GM18511 (cell line): ENCODE measurements around the gene DENND6A.

Experiments used
- ATAC-seq: cut with Tn5 transposase; IDR thresholded peaks from one replicate; pipeline ENCODE4 v1.9.1; 2021; ENCODE audit warnings: mild to moderate bottlenecking, moderate library complexity; ENCODE audit not compliant: unreplicated experiment

DENND6A gene

GRCh38 chr3:57582474-57583168 is 110.3 kb downstream of the DENND6A start:
- no peak for ATAC-seq

GRCh38 chr3:57577801-57578200 is 115.1 kb downstream of the DENND6A start:
- no peak for ATAC-seq

GRCh38 chr3:57575966-57576626 is 116.8 kb downstream of the DENND6A start:
- no peak for ATAC-seq
